ENCODE data around the gene SLC2A9. TPM values are rescaled to one million over a fixed set of nuclear protein-coding genes. Genes with fewer than 3 reads are reported as not detected.
"Not testable (repeated sequence)": the region's sequence is repeated elsewhere in the genome, so short reads cannot be mapped to it uniquely, and the experiment has no call there.

Gene SLC2A9
- total RNA-seq, 1 experiment from 2014 or later = 0.27 TPM

GRCh38 chr4:9835430-9835829, 185.9 kb downstream of the SLC2A9 start:
- DNase-seq (ENCODE audit: low read depth) = no peak

GRCh38 chr4:9833421-9833820, 187.9 kb downstream of the SLC2A9 start:
- DNase-seq (ENCODE audit: low read depth) = no peak

GRCh38 chr4:9832640-9833039, 188.7 kb downstream of the SLC2A9 start:
- no peak for DNase-seq (ENCODE audit: low read depth)

- no peak for DNase-seq (ENCODE audit: low read depth)
These were observed 194.7 kb downstream of the SLC2A9 start for GRCh38 chr4:9826551-9826950.

- no peak for DNase-seq (ENCODE audit: low read depth)
These were observed 196.2 kb downstream of the SLC2A9 start for GRCh38 chr4:9825049-9825448.

GRCh38 chr4:9820343-9820742, 201.0 kb downstream of the SLC2A9 start:
- DNase-seq (ENCODE audit: low read depth) = no peak

GRCh38 chr4:9816285-9816684, 205.0 kb downstream of the SLC2A9 start:
- no peak for DNase-seq (ENCODE audit: low read depth)

- DNase-seq (ENCODE audit: low read depth) = no peak
These were observed 208.6 kb downstream of the SLC2A9 start for GRCh38 chr4:9812501-9813340.

- no peak for DNase-seq (ENCODE audit: low read depth)
These were observed 209.5 kb downstream of the SLC2A9 start for GRCh38 chr4:9811806-9812205.

GRCh38 chr4:9808077-9808476, 213.2 kb downstream of the SLC2A9 start:
- DNase-seq (ENCODE audit: low read depth) = no peak

- no peak for DNase-seq (ENCODE audit: low read depth)
These were observed 216.4 kb downstream of the SLC2A9 start for GRCh38 chr4:9804918-9805317.

- DNase-seq (ENCODE audit: low read depth) = no peak
These were observed 220.4 kb downstream of the SLC2A9 start for GRCh38 chr4:9800848-9801247.

GRCh38 chr4:9796641-9797040, 224.7 kb downstream of the SLC2A9 start:
- not testable (repeated sequence) for DNase-seq (ENCODE audit: low read depth)

GRCh38 chr4:9792381-9792780, 228.9 kb downstream of the SLC2A9 start:
- no peak for DNase-seq (ENCODE audit: low read depth)

- not testable (repeated sequence) for DNase-seq (ENCODE audit: low read depth)
These were observed 235.4 kb downstream of the SLC2A9 start for GRCh38 chr4:9785891-9786290.

GRCh38 chr4:9782136-9782436, 239.2 kb downstream of the SLC2A9 start:
- no peak for DNase-seq (ENCODE audit: low read depth)

GRCh38 chr4:9781343-9782135, 239.8 kb downstream of the SLC2A9 start, which contains the start of gene DRD5:
Gene DRD5 (plus strand): TSS chr4:9781634. CDS start chr4:9782030, 396 bp downstream.
- DNase-seq (ENCODE audit: low read depth) = no peak

Small RNAs within 50 kb of the gene (small RNA-seq; reads per million reads assigned to genes)
- gene RNA5SP154 = not detected

Other genes starting within 250 kb of the SLC2A9 start
- gene DRD5, start 239.9 kb downstream of the SLC2A9 start, total RNA-seq (2014; rRNA removed; shearing (Covaris generic)) = not detected in 2 replicates
- gene WDR1, start 95.3 kb upstream of the SLC2A9 start, total RNA-seq (2014; rRNA removed; shearing (Covaris generic)) = 369 and 395 TPM in 2 replicates